Ascending aorta (tissue), 2 donors: ENCODE results near the gene CFAP99. TPM values are rescaled to one million over a fixed set of nuclear protein-coding genes. Genes with fewer than 3 reads are reported as not detected.
"Not testable (repeated sequence)": the region's sequence is repeated elsewhere in the genome, so short reads cannot be mapped to it uniquely, and the experiment has no call there.

Source experiments
- DNase-seq, 2 donors: peaks; one replicate each; pipeline ENCODE4 v3.0.0-alpha.2; 2019; ENCODE audit warnings: low spot score in 2 of 2
- H3K27ac ChIP-seq, 2 donors: fragments of 200-600 bp; sonication (generic); one replicate each; pipeline ENCODE4 v1.5.1; 2016 to 2017; ENCODE audit warnings: mild to moderate bottlenecking in 1 of 2
- H3K27me3 ChIP-seq: fragments of 200-600 bp; sonication (generic); one replicate; pipeline ENCODE4 v1.5.1; 2017
- H3K36me3 ChIP-seq, 2 donors: fragments of 200-600 bp; sonication (generic); one replicate each; pipeline ENCODE4 v1.5.1; 2016
- H3K4me1 ChIP-seq, 2 donors: fragments of 200-600 bp; sonication (generic); one replicate each; pipeline ENCODE4 v1.5.1; 2016 to 2017; ENCODE audit warnings: mild to moderate bottlenecking in 1 of 2
- H3K4me3 ChIP-seq, 2 donors: fragments of 200-600 bp; sonication (generic); one replicate each; pipeline ENCODE4 v1.5.1; 2016 to 2017; ENCODE audit warnings: mild to moderate bottlenecking in 1 of 2
- H3K9me3 ChIP-seq, 2 donors: fragments of 200-600 bp; sonication (generic); one replicate each; pipeline ENCODE4 v1.5.1; 2016
- intact Hi-C: fragments of 100-400 bp; cut with DNase I; formaldehyde crosslinking; loops from one replicate; pipeline ENCODE4 v1.15.1; 2023
- total RNA-seq: library from RNA; depleted of rRNA; stranded (reverse); fragments of >200 nt; gene quantifications from one replicate; pipeline ENCODE4 v1.1.0, GENCODE V29; 2016
- TF ChIP-seq, protein P1 (sequence below), 3 experiments: fragments of 200-600 bp in 2 of 3; fragments of 450-650 bp in 1 of 3; sonication (generic) in 2 of 3; IDR thresholded peaks; one replicate each; pipeline ENCODE4 v1.5.1; 2016 to 2019; ENCODE audit warnings: antibody characterized with exemption in 3 of 3, mild to moderate bottlenecking in 1 of 3, moderate library complexity in 1 of 3

The CFAP99 gene
- total RNA-seq, 1 donor from 2014 or later: not detected

GRCh38 chr4:2375427-2375826 is 43.3 kb upstream of the CFAP99 start:
- intact Hi-C loops: no loop called here
- no peaks in the 10 kb centered on the region for H3K4me1 ChIP-seq
- no peak overlapping the region for H3K4me3 ChIP-seq
- TF ChIP-seq, protein P1, sequence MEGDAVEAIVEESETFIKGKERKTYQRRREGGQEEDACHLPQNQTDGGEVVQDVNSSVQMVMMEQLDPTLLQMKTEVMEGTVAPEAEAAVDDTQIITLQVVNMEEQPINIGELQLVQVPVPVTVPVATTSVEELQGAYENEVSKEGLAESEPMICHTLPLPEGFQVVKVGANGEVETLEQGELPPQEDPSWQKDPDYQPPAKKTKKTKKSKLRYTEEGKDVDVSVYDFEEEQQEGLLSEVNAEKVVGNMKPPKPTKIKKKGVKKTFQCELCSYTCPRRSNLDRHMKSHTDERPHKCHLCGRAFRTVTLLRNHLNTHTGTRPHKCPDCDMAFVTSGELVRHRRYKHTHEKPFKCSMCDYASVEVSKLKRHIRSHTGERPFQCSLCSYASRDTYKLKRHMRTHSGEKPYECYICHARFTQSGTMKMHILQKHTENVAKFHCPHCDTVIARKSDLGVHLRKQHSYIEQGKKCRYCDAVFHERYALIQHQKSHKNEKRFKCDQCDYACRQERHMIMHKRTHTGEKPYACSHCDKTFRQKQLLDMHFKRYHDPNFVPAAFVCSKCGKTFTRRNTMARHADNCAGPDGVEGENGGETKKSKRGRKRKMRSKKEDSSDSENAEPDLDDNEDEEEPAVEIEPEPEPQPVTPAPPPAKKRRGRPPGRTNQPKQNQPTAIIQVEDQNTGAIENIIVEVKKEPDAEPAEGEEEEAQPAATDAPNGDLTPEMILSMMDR (IDR thresholded peaks at IDR 0.05): no peak
- no peaks in the 10 kb centered on the region for H3K27me3 ChIP-seq
- no peaks in the 10 kb centered on the region for H3K36me3 ChIP-seq
- no peak for DNase-seq
- H3K9me3 ChIP-seq: no peaks in the 10 kb centered on the region
- no peak overlapping the region for H3K27ac ChIP-seq

DNA sequence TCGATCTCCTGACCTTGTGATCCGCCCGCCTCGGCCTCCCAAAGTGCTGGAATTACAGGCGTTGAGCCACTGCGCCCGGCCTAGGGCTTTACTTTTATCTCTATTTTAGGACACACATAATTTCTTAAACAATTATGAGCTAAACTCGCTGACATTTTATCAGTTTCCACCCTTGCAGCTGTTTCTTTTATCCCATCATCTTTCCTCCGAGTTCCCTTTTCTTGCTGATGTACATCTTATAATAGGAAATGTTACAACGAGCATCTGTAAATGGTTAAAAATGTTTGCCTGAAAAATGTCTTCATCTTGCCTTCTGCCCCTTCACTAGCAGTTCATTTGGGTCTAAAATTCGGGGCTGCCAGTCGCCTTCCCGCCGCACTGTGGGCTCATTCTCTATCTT is 41.5 kb upstream of the CFAP99 start:
- H3K9me3 ChIP-seq: no peaks in the 10 kb centered on the region
- no peak overlapping the region for H3K27ac ChIP-seq
- no peaks in the 10 kb centered on the region for H3K4me1 ChIP-seq
- TF ChIP-seq, protein P1 (IDR thresholded peaks at IDR 0.05): no peak
- no peak overlapping the region for H3K4me3 ChIP-seq
- no peaks in the 10 kb centered on the region for H3K36me3 ChIP-seq
- intact Hi-C loops: no loop called here
- H3K27me3 ChIP-seq: no peaks in the 10 kb centered on the region
- no peak for DNase-seq

- TF ChIP-seq, protein P1 (IDR thresholded peaks at IDR 0.05): no peak
- DNase-seq: no peak
- intact Hi-C loops: no loop called here
Observed at GRCh38 chr4:2378401-2378800, 40.4 kb upstream of the CFAP99 start.

GRCh38 chr4:2378898-2379297 is 39.9 kb upstream of the CFAP99 start:
- no peaks in the 10 kb centered on the region for H3K36me3 ChIP-seq
- H3K9me3 ChIP-seq: no peaks in the 10 kb centered on the region
- DNase-seq: no peak
- intact Hi-C loops: no loop called here
- TF ChIP-seq, protein P1 (IDR thresholded peaks at IDR 0.05): no peak
- H3K4me1 ChIP-seq: no peaks in the 10 kb centered on the region
- no peak overlapping the region for H3K4me3 ChIP-seq
- H3K27me3 ChIP-seq: no peaks in the 10 kb centered on the region
- no peak overlapping the region for H3K27ac ChIP-seq

More at GRCh38 chr4:2378401-2378800, 40.4 kb upstream of the CFAP99 start:
- no peak overlapping the region for H3K27ac ChIP-seq
- H3K36me3 ChIP-seq: no peaks in the 10 kb centered on the region
- H3K4me3 ChIP-seq: no peak overlapping the region
- no peaks in the 10 kb centered on the region for H3K4me1 ChIP-seq
- no peaks in the 10 kb centered on the region for H3K27me3 ChIP-seq
- no peaks in the 10 kb centered on the region for H3K9me3 ChIP-seq

GRCh38 chr4:2380589-2380988 is 38.2 kb upstream of the CFAP99 start:
- intact Hi-C loops: not testable (repeated sequence)

GRCh38 chr4:2382769-2383202 is 36.0 kb upstream of the CFAP99 start:
- H3K4me3 ChIP-seq, H3K27ac ChIP-seq, DNase-seq, H3K36me3 ChIP-seq, intact Hi-C loops, H3K27me3 ChIP-seq, H3K4me1 ChIP-seq, H3K9me3 ChIP-seq: not testable (repeated sequence)

More at GRCh38 chr4:2380589-2380988, 38.2 kb upstream of the CFAP99 start:
- not testable (repeated sequence) for H3K36me3 ChIP-seq, H3K4me3 ChIP-seq, H3K4me1 ChIP-seq, H3K27ac ChIP-seq, H3K27me3 ChIP-seq, DNase-seq, H3K9me3 ChIP-seq

- H3K4me1 ChIP-seq, H3K36me3 ChIP-seq, H3K27me3 ChIP-seq, H3K4me3 ChIP-seq, DNase-seq, H3K27ac ChIP-seq, H3K9me3 ChIP-seq, intact Hi-C loops: not testable (repeated sequence)
Observed at GRCh38 chr4:2383220-2383631, 35.5 kb upstream of the CFAP99 start.
